SW 1271 (cell line): ENCODE measurements around the gene MYZAP.
A peak's percentile ranks its signal among the peaks of the same experiment; 100 is the strongest.

Experiments used
- DNase-seq, 2 experiments: peaks; one replicate each; lab custom pipeline; 2025; lab: John Stamatoyannopoulos, UW

MYZAP gene

GRCh38 chr15:57562196-57562769, 29.4 kb upstream of the MYZAP start:
- no peak for DNase-seq

- DNase-seq = no peak
Observed at GRCh38 chr15:57563416-57563815, 28.3 kb upstream of the MYZAP start.

- DNase-seq = no peak
Observed at GRCh38 chr15:57565311-57565710, 26.4 kb upstream of the MYZAP start.

GRCh38 chr15:57566834-57567233, 24.9 kb upstream of the MYZAP start:
- no peak for DNase-seq

- DNase-seq = no peak
Observed at GRCh38 chr15:57567891-57568290, 23.8 kb upstream of the MYZAP start.

- DNase-seq = no peak
Observed at GRCh38 chr15:57568299-57568698, 23.4 kb upstream of the MYZAP start.

GRCh38 chr15:57570340-57570739, 21.4 kb upstream of the MYZAP start:
- DNase-seq = no peak

- DNase-seq = peak; percentile 19 to 71
Observed at GRCh38 chr15:57570994-57571393, 20.7 kb upstream of the MYZAP start.

GRCh38 chr15:57571725-57572124, 20.0 kb upstream of the MYZAP start:
- no peak for DNase-seq

GRCh38 chr15:57572468-57572867, 19.2 kb upstream of the MYZAP start:
- no peak for DNase-seq

- DNase-seq = no peak
Observed at GRCh38 chr15:57573151-57573550, 18.6 kb upstream of the MYZAP start.

GRCh38 chr15:57575363-57575762, 16.3 kb upstream of the MYZAP start:
- DNase-seq = no peak

GRCh38 chr15:57578288-57578900, 13.3 kb upstream of the MYZAP start:
- DNase-seq = no peak

GRCh38 chr15:57580428-57580827, 11.3 kb upstream of the MYZAP start:
- DNase-seq = no peak

- no peak for DNase-seq
Observed at GRCh38 chr15:57580866-57581265, 10.8 kb upstream of the MYZAP start.

- DNase-seq = no peak
Observed at GRCh38 chr15:57582090-57582489, 9.6 kb upstream of the MYZAP start.

GRCh38 chr15:57583282-57583681, 8.4 kb upstream of the MYZAP start:
- DNase-seq = no peak

GRCh38 chr15:57583720-57584119, 8.0 kb upstream of the MYZAP start:
- DNase-seq = no peak

GRCh38 chr15:57586661-57587424, 4.9 kb upstream of the MYZAP start:
- no peak for DNase-seq

GRCh38 chr15:57589281-57589680, 2.4 kb upstream of the MYZAP start:
- no peak for DNase-seq

- DNase-seq = no peak
Observed at GRCh38 chr15:57589754-57590153, 1.9 kb upstream of the MYZAP start.

GRCh38 chr15:57591237-57591821, 375 bp upstream of the MYZAP start:
- no peak for DNase-seq

GRCh38 chr15:57592426-57592825, 722 bp downstream of the MYZAP start:
- DNase-seq = no peak
